Right lobe of liver (tissue), 4 donors: ENCODE data around the gene GRIN3A.

ENCODE experiments used
- POLR2A ChIP-seq: fragments of 450-650 bp; IDR thresholded peaks from one replicate; pipeline ENCODE4 v1.6.1; 2017; ENCODE audit warnings: antibody characterized with exemption, mild to moderate bottlenecking
- TF ChIP-seq, protein P1 (sequence below), 4 donors: fragments of 200-600 bp in 3 of 4; fragments of 450-650 bp in 1 of 4; IDR thresholded peaks; one replicate each; pipeline versions ENCODE4 v1.5.1 to v1.8.0; 2016 to 2022; ENCODE audit warnings: antibody characterized with exemption in 4 of 4, mild to moderate bottlenecking in 2 of 4
- donor health status: DM: no; HTN: no; CAD: no.
- donor health status: DM: no; HTN: no; CAD: no.
- donor health status: DM: no; HTN: yes; CAD: no.

DNA sequence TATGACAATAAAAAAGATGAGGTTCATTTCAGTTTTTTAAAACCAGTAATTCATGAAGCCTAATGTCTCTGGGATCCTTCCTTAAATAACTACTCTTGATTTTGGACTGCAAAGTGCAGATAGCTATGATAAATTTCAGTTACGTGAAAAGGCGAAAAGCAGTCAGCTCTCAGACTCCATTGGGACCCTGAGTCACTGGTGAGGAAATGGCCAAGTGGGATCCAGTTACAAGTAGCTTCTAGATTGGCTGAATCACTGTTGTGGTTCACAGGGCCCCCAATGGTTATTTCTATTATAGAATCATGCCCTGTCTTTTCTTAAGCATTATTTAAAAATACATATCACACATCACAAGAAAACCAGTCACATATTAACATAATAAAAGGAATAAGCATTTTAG lies 112.6 kb downstream of the GRIN3A start:
- TF ChIP-seq, protein P1, sequence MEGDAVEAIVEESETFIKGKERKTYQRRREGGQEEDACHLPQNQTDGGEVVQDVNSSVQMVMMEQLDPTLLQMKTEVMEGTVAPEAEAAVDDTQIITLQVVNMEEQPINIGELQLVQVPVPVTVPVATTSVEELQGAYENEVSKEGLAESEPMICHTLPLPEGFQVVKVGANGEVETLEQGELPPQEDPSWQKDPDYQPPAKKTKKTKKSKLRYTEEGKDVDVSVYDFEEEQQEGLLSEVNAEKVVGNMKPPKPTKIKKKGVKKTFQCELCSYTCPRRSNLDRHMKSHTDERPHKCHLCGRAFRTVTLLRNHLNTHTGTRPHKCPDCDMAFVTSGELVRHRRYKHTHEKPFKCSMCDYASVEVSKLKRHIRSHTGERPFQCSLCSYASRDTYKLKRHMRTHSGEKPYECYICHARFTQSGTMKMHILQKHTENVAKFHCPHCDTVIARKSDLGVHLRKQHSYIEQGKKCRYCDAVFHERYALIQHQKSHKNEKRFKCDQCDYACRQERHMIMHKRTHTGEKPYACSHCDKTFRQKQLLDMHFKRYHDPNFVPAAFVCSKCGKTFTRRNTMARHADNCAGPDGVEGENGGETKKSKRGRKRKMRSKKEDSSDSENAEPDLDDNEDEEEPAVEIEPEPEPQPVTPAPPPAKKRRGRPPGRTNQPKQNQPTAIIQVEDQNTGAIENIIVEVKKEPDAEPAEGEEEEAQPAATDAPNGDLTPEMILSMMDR (IDR thresholded peaks at IDR 0.05), result no peak
- no peak for TF ChIP-seq POLR2A
